GM19240 (cell line): ENCODE measurements around the gene MSH3.
A peak's percentile ranks its signal among the peaks of the same experiment; 100 is the strongest.

Source experiments
- DNase-seq: peaks from one replicate; pipeline ENCODE4 v3.0.0; 2011; ENCODE audit warnings: low spot score; ENCODE audit not compliant: insufficient read length

The MSH3 gene

GRCh38 chr5:80654391-80655230 lies at the start of gene MSH3, which contains the start of gene DHFR:
TSS of gene MSH3 (plus strand) at chr5:80654652. CDS start at chr5:80654728, 76 bp downstream.
TSS of gene DHFR (minus strand) at chr5:80654983. CDS start at chr5:80654489, 494 bp downstream.
- peak; percentile 81 for DNase-seq

GRCh38 chr5:80607343-80607742 lies 47.1 kb upstream of the MSH3 start:
- no peak for DNase-seq

GRCh38 chr5:80607832-80608231 lies 46.6 kb upstream of the MSH3 start:
- DNase-seq, result peak; percentile 17

- DNase-seq, result no peak
These were observed 45.7 kb upstream of the MSH3 start for GRCh38 chr5:80608731-80609130.

GRCh38 chr5:80609692-80610091 lies 44.8 kb upstream of the MSH3 start:
- DNase-seq, result no peak

- DNase-seq, result no peak
These were observed 39.1 kb upstream of the MSH3 start for GRCh38 chr5:80615266-80615914.

GRCh38 chr5:80618438-80618837 lies 36.0 kb upstream of the MSH3 start:
- no peak for DNase-seq

- DNase-seq, result no peak
These were observed 35.4 kb upstream of the MSH3 start for GRCh38 chr5:80619086-80619485.

- DNase-seq, result no peak
These were observed 34.2 kb upstream of the MSH3 start for GRCh38 chr5:80620211-80620610.

GRCh38 chr5:80622756-80623155 lies 31.7 kb upstream of the MSH3 start:
- DNase-seq, result no peak

GRCh38 chr5:80623999-80624398 lies 30.5 kb upstream of the MSH3 start:
- no peak for DNase-seq

- DNase-seq, result no peak
These were observed 29.2 kb upstream of the MSH3 start for GRCh38 chr5:80625230-80625629.

GRCh38 chr5:80629281-80629680 lies 25.2 kb upstream of the MSH3 start:
- DNase-seq, result no peak

- no peak for DNase-seq
These were observed 22.9 kb upstream of the MSH3 start for GRCh38 chr5:80631278-80632259.

- no peak for DNase-seq
These were observed 21.8 kb upstream of the MSH3 start for GRCh38 chr5:80632700-80633099.

GRCh38 chr5:80634193-80634592 lies 20.3 kb upstream of the MSH3 start:
- no peak for DNase-seq

- DNase-seq, result no peak
These were observed 13.1 kb upstream of the MSH3 start for GRCh38 chr5:80641353-80641752.

- DNase-seq, result no peak
These were observed 9.6 kb upstream of the MSH3 start for GRCh38 chr5:80644900-80645299.

GRCh38 chr5:80646926-80647325 lies 7.5 kb upstream of the MSH3 start:
- no peak for DNase-seq

- no peak for DNase-seq
These were observed 950 bp upstream of the MSH3 start for GRCh38 chr5:80653502-80653901.

GRCh38 chr5:80654054-80654390 lies 430 bp upstream of the MSH3 start:
- DNase-seq, result no peak
